Nephron (organoid): ENCODE results near the gene SEMA5B.

Source experiments
- H3K27ac Mint-ChIP-seq, 3 experiments: 2 replicates each; pipeline ENCODE4 v1.8.0; 2020; ENCODE audit warnings: mixed read lengths in 3 of 3, mild to moderate bottlenecking in 2 of 3, moderate library complexity in 1 of 3
- H3K27me3 Mint-ChIP-seq: 2 replicates; pipeline ENCODE4 v1.8.0; 2021; ENCODE audit warnings: low read depth, mild to moderate bottlenecking, moderate library complexity, mixed read lengths
- H3K36me3 Mint-ChIP-seq: 2 replicates; pipeline ENCODE4 v1.8.0; 2020; ENCODE audit warnings: low read depth, mixed read lengths
- H3K4me1 Mint-ChIP-seq: 2 replicates; pipeline ENCODE4 v1.8.0; 2020; ENCODE audit warnings: mixed read lengths
- H3K4me3 Mint-ChIP-seq, 3 experiments: 2 replicates each; pipeline ENCODE4 v1.8.0; 2020; ENCODE audit warnings: mild to moderate bottlenecking in 3 of 3, mixed read lengths in 3 of 3, moderate library complexity in 2 of 3
- H3K9me3 Mint-ChIP-seq: 2 replicates; pipeline ENCODE4 v1.8.0; 2020; ENCODE audit warnings: mixed read lengths
- CTCF ChIP-seq, 3 experiments: fragments of 200-600 bp; sonication (generic); IDR thresholded peaks; one replicate each; pipeline ENCODE4 v1.5.0; 2021; ENCODE audit warnings: antibody characterized with exemption in 3 of 3; ENCODE audit not compliant: unreplicated experiment in 3 of 3

SEMA5B gene

GRCh38 chr3:123054931-123055330 is 27.4 kb upstream of the SEMA5B start:
- no peaks in the 10 kb centered on the region for H3K9me3 Mint-ChIP-seq
- peaks cover 18% of the 10 kb centered on the region for H3K27me3 Mint-ChIP-seq
- H3K36me3 Mint-ChIP-seq, result no peaks in the 10 kb centered on the region
- no peak for TF ChIP-seq CTCF (IDR thresholded peaks at IDR 0.05; ENCODE audit: unreplicated experiment in 3 of 3)
- peak overlapping the region in 2 of 3 experiments; percentile 24 to 30 for H3K27ac Mint-ChIP-seq
- peaks cover 14% of the 10 kb centered on the region for H3K4me1 Mint-ChIP-seq
- no peak overlapping the region for H3K4me3 Mint-ChIP-seq

DNA sequence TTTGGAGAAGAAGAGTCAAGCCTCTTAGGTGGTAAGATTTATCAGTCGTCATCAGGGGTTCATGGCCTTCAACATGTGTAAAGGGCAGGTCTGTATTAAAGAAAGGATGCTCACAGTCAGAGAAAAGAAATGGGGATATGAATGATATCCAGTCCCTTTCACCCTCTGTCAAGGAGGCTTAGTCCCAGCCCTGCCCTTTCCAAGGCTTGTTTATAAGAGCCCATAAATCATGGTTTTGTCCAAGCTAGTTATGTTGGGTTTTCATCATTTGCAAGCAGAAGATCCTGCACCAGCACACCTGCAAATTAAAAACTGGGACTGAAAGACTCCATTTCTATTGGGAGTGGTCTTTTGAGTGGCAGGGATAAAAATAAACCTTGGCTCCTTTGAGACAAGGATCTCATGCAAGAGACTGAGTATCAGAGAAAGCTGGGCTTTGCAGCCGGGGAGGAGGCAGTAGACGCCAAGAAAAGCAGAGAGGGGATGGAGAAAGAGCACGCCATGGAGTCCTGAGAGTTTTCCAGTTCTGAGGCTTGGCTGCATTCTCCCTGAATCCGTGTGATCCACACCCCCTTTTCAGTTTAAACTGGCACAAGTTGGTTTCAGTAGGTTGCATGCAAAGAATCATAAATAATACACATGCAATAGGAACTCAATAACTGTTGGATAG is 26.7 kb upstream of the SEMA5B start:
- H3K9me3 Mint-ChIP-seq, result no peaks in the 10 kb centered on the region
- TF ChIP-seq CTCF (IDR thresholded peaks at IDR 0.05; ENCODE audit: unreplicated experiment in 3 of 3), result no peak
- H3K4me1 Mint-ChIP-seq, result peaks cover 14% of the 10 kb centered on the region
- no peaks in the 10 kb centered on the region for H3K36me3 Mint-ChIP-seq
- H3K27ac Mint-ChIP-seq, result peak overlapping the region in 2 of 3 experiments; percentile 24 to 30
- no peak overlapping the region for H3K4me3 Mint-ChIP-seq
- peaks cover 19% of the 10 kb centered on the region for H3K27me3 Mint-ChIP-seq

GRCh38 chr3:123053107-123053506 is 25.5 kb upstream of the SEMA5B start:
- H3K27me3 Mint-ChIP-seq, result peaks cover 21% of the 10 kb centered on the region
- H3K9me3 Mint-ChIP-seq, result no peaks in the 10 kb centered on the region
- H3K4me3 Mint-ChIP-seq, result no peak overlapping the region
- H3K27ac Mint-ChIP-seq, result no peak overlapping the region
- H3K36me3 Mint-ChIP-seq, result no peaks in the 10 kb centered on the region
- peaks cover 14% of the 10 kb centered on the region for H3K4me1 Mint-ChIP-seq
- no peak for TF ChIP-seq CTCF (IDR thresholded peaks at IDR 0.05; ENCODE audit: unreplicated experiment in 3 of 3)

- H3K27ac Mint-ChIP-seq, result no peak overlapping the region
- H3K36me3 Mint-ChIP-seq, result no peaks in the 10 kb centered on the region
- H3K27me3 Mint-ChIP-seq, result peaks cover 18% of the 10 kb centered on the region
- no peak overlapping the region for H3K4me3 Mint-ChIP-seq
- no peak for TF ChIP-seq CTCF (IDR thresholded peaks at IDR 0.05; ENCODE audit: unreplicated experiment in 3 of 3)
- H3K9me3 Mint-ChIP-seq, result no peaks in the 10 kb centered on the region
- H3K4me1 Mint-ChIP-seq, result peaks cover 14% of the 10 kb centered on the region
These were observed 23.1 kb upstream of the SEMA5B start for GRCh38 chr3:123050666-123051065.

DNA sequence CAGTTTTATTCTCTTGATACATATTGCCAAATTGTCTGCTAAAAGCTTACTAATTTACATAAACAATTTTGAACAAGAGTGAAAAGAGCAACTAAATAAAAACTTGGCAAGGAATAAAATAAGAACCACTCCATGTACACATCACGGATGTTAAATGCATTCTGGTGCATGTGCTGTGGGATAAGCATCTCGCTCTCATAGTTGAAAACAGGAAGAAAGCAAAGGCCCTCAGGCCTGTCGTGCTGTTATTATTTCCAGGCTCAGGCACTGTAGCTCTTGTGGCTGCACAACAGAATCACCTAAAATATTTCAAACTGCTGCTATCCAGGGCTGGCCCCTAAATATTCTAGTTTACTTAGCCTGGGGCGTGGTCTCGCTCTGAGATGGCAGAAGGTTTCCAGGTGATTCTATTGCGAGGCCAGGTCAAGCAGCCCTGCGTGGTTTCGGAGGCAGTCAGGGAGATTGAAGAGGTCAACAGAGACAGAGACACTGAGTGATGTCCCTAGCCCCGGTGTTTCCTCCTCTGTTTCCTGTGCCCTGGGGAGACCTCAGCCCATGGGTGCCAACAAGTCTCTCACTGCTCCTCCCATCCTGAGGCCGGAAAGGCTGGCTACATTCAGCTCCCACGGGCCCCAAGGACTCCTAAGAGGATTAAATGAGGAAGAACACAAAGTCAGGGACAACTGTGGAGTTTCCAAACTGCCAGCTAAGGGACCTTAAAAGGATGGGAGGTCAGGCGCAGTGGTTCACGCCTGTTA is 21.1 kb upstream of the SEMA5B start:
- peaks cover 16% of the 10 kb centered on the region for H3K27me3 Mint-ChIP-seq
- no peaks in the 10 kb centered on the region for H3K36me3 Mint-ChIP-seq
- H3K4me3 Mint-ChIP-seq, result no peak overlapping the region
- no peaks in the 10 kb centered on the region for H3K9me3 Mint-ChIP-seq
- no peak for TF ChIP-seq CTCF (IDR thresholded peaks at IDR 0.05; ENCODE audit: unreplicated experiment in 3 of 3)
- no peak overlapping the region for H3K27ac Mint-ChIP-seq
- peaks cover 7% of the 10 kb centered on the region for H3K4me1 Mint-ChIP-seq

GRCh38 chr3:123047062-123047319 is 19.4 kb upstream of the SEMA5B start:
- no peak for TF ChIP-seq CTCF (IDR thresholded peaks at IDR 0.05; ENCODE audit: unreplicated experiment in 3 of 3)
- peaks cover 6% of the 10 kb centered on the region for H3K27me3 Mint-ChIP-seq
- H3K36me3 Mint-ChIP-seq, result no peaks in the 10 kb centered on the region
- no peaks in the 10 kb centered on the region for H3K9me3 Mint-ChIP-seq
- no peak overlapping the region for H3K27ac Mint-ChIP-seq
- H3K4me1 Mint-ChIP-seq, result no peaks in the 10 kb centered on the region
- no peak overlapping the region for H3K4me3 Mint-ChIP-seq
